ENCODE results near the gene TPD52L1.
A peak's percentile ranks its signal among the peaks of the same experiment; 100 is the strongest.
"Not testable (repeated sequence)": the region's sequence is repeated elsewhere in the genome, so short reads cannot be mapped to it uniquely, and the experiment has no call there.

TPD52L1 gene

GRCh38 chr6:125153391-125154117 is at the start of gene TPD52L1:
Gene TPD52L1 (plus strand): TSS chr6:125153773. CDS start chr6:125153952, 179 bp downstream.
- DNase-seq = peak; percentile 58

GRCh38 chr6:125104425-125104824 is 49.1 kb upstream of the TPD52L1 start:
- DNase-seq = no peak

GRCh38 chr6:125107048-125107447 is 46.5 kb upstream of the TPD52L1 start:
- DNase-seq = no peak

GRCh38 chr6:125107896-125108295 is 45.7 kb upstream of the TPD52L1 start:
- DNase-seq = peak; percentile 32

- no peak for DNase-seq
These were observed 43.5 kb upstream of the TPD52L1 start for GRCh38 chr6:125110056-125110455.

- DNase-seq = no peak
These were observed 42.2 kb upstream of the TPD52L1 start for GRCh38 chr6:125111219-125111983.

GRCh38 chr6:125112934-125113333 is 40.6 kb upstream of the TPD52L1 start:
- no peak for DNase-seq

- peak; percentile 42 for DNase-seq
These were observed 39.2 kb upstream of the TPD52L1 start for GRCh38 chr6:125114248-125114858.

GRCh38 chr6:125116170-125116569 is 37.4 kb upstream of the TPD52L1 start:
- no peak for DNase-seq

GRCh38 chr6:125116710-125117109 is 36.9 kb upstream of the TPD52L1 start:
- DNase-seq = no peak

GRCh38 chr6:125117818-125118217 is 35.8 kb upstream of the TPD52L1 start:
- no peak for DNase-seq

GRCh38 chr6:125120054-125120590 is 33.5 kb upstream of the TPD52L1 start:
- no peak for DNase-seq

GRCh38 chr6:125121894-125122293 is 31.7 kb upstream of the TPD52L1 start:
- no peak for DNase-seq

GRCh38 chr6:125123051-125123450 is 30.5 kb upstream of the TPD52L1 start:
- no peak for DNase-seq

GRCh38 chr6:125123468-125124048 is 30.0 kb upstream of the TPD52L1 start:
- DNase-seq = no peak

GRCh38 chr6:125124049-125124669 is 29.4 kb upstream of the TPD52L1 start:
- no peak for DNase-seq

- not testable (repeated sequence) for DNase-seq
These were observed 27.7 kb upstream of the TPD52L1 start for GRCh38 chr6:125125856-125126255.

- no peak for DNase-seq
These were observed 24.2 kb upstream of the TPD52L1 start for GRCh38 chr6:125129354-125129753.

GRCh38 chr6:125132058-125132457 is 21.5 kb upstream of the TPD52L1 start:
- no peak for DNase-seq

- no peak for DNase-seq
These were observed 17.2 kb upstream of the TPD52L1 start for GRCh38 chr6:125136378-125136777.

- DNase-seq = no peak
These were observed 15.5 kb upstream of the TPD52L1 start for GRCh38 chr6:125138083-125138482.

- no peak for DNase-seq
These were observed 12.8 kb upstream of the TPD52L1 start for GRCh38 chr6:125140808-125141207.

GRCh38 chr6:125142618-125143017 is 11.0 kb upstream of the TPD52L1 start:
- no peak for DNase-seq

All from HCEC 1CT (cell line).